IPS-NIHi7 (cell line): Measurements from ENCODE around the gene SPANXN3.
"Not testable (repeated sequence)": the region's sequence is repeated elsewhere in the genome, so short reads cannot be mapped to it uniquely, and the experiment has no call there.

Experiments used
- DNase-seq: peaks from one replicate; pipeline ENCODE4 v3.0.0; 2012; ENCODE audit warnings: mixed read lengths; ENCODE audit errors: extremely low spot score

The SPANXN3 gene, protein sequence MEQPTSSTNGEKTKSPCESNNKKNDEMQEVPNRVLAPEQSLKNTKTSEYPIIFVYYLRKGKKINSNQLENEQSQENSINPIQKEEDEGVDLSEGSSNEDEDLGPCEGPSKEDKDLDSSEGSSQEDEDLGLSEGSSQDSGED

GRCh38 chrX:143517375-143517774, at the start of gene SPANXN3:
Gene SPANXN3 (minus strand): TSS chrX:143517475. CDS start chrX:143517391, 84 bp downstream.
- not testable (repeated sequence) for DNase-seq

GRCh38 chrX:143536176-143536575, 18.9 kb upstream of the SPANXN3 start:
- DNase-seq: no peak

DNA sequence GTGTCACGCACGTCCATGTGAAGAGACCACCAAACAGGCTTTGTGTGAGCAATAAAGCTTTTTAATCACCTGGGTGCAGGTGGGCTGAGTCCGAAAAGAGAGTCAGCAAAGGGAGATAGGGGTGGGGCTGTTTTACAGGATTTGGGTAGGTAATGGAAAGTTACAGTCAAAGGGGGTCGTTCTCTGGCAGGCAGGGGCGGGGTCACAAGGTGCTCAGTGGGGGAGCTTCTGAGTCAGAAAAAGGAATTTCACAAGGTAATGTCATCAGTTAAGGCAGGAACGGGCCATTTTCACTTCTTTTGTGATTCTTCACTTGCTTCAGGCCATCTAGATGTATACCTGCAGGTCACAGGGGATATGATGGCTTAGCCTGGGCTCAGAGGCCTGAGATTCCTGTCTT, 15.1 kb downstream of the SPANXN3 start:
- not testable (repeated sequence) for DNase-seq

DNA sequence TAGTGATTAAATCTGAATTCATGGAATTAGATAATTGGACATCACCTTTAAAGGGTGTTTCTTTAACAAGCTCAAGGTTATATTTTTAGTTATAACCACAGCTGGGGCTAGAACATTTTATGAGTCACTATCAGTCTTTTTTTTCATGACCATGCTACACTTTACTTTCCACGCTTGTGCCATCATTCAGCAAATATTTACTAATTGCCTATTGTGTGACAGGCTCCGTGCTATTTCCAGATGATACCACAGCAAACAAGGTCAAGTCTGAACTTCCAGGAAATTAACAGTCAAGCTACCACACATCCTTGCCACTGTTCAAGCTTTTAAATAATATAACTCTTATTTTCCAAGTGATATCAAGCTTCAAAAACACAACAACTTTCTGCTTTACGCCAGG, 16.5 kb downstream of the SPANXN3 start:
- DNase-seq: no peak

DNA sequence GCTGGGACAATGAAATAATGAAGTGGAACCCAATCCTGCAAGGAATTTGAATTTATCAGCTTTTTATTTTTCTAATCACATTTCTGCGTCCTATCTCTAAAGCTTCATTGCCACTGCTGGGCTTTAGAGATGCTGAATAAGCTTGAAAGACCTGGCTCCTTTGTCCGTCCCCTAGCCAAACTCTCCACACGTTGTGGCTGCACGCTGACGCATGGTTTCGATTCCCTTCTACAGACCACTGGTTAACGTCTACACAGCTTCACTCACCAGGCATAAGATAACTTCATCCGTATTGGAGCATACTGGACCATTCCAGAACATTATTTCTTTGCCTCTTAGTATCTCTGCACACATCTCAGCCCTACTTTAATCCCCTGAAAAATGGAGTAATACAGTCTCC, 31.2 kb downstream of the SPANXN3 start:
- DNase-seq: no peak

GRCh38 chrX:143476751-143477150, 40.5 kb downstream of the SPANXN3 start:
- DNase-seq: no peak

GRCh38 chrX:143472347-143472938, 44.8 kb downstream of the SPANXN3 start:
- DNase-seq: no peak

DNA sequence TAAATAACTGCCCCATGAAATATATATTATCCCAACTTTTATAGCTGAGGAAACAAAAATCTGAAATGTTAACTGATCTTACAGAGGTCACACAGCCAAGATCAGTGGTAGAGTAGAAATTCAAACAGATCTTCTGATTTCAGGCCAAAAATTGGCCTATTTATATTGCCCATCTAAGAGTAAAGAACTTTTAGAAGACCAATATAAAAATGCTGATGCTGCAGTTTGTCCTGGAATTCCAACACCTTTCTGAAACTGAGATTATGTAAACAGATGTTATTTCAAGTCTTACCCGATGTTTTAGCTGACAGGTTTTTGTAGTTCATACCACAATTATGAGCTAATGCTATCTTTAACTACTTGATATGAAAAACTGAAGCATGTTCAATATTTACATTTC, 51.1 kb downstream of the SPANXN3 start:
- no peak for DNase-seq

GRCh38 chrX:143462696-143463095, 54.6 kb downstream of the SPANXN3 start:
- no peak for DNase-seq

DNA sequence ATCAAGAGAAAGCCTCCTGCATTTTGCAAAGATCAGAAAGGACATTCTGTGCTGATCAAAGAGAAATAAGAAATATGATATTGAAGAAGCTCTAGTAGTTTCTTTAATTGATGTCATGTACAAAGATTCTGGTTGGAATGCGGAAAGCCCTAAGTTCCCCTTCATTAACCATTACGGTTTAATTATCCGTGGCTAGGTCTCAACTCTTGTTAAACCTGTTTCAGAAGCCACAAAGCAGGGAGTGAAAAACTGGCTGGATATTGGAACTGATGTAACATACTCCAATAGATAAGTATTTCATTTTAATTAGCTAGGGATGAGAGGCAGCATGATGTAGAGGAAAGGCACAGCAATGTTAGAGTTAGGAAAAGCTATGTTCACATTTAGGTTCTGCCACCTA, 55.7 kb downstream of the SPANXN3 start:
- no peak for DNase-seq
